RWPE2 (cell line): ENCODE measurements around the gene IFITM2.

Source experiments
- ATAC-seq: fragments of 200-7000 bp; cut with Tn5 transposase; 3 replicates; pipeline ENCODE4 v1.9.1; 2021; ENCODE audit warnings: low read depth
- DNase-seq: peaks from one replicate; pipeline ENCODE4 v3.0.0-alpha.2; 2020; ENCODE audit warnings: low spot score
- H3K27ac ChIP-seq: fragments of 450-650 bp; 2 replicates; pipeline ENCODE4 v1.5.1; 2017; ENCODE audit warnings: mild to moderate bottlenecking; ENCODE audit not compliant: poor library complexity, severe bottlenecking
- H3K27me3 ChIP-seq: fragments of 250-450 bp; sonication (Bioruptor Pico); 2 replicates; pipeline ENCODE4 v1.5.1; 2021; ENCODE audit warnings: mild to moderate bottlenecking, moderate library complexity; ENCODE audit not compliant: insufficient read depth, poor library complexity, severe bottlenecking
- H3K36me3 ChIP-seq: fragments of 250-450 bp; sonication (Bioruptor Pico); 2 replicates; pipeline ENCODE4 v1.5.1; 2020; ENCODE audit warnings: low read depth, mild to moderate bottlenecking, moderate library complexity
- H3K4me1 ChIP-seq: fragments of 250-450 bp; sonication (Bioruptor Pico); 2 replicates; pipeline ENCODE4 v1.5.1; 2021; ENCODE audit warnings: mild to moderate bottlenecking, moderate library complexity; ENCODE audit not compliant: insufficient read depth, poor library complexity, severe bottlenecking
- H3K4me3 ChIP-seq: fragments of 250-450 bp; sonication (Bioruptor Pico); 2 replicates; pipeline ENCODE4 v1.5.1; 2021; ENCODE audit warnings: mild to moderate bottlenecking, moderate library complexity; ENCODE audit not compliant: severe bottlenecking
- H3K9me3 ChIP-seq: fragments of 250-450 bp; sonication (Bioruptor Pico); 2 replicates; pipeline ENCODE4 v1.5.1; 2021; ENCODE audit warnings: mild to moderate bottlenecking, moderate library complexity; ENCODE audit not compliant: severe bottlenecking
- TF ChIP-seq, protein P1 (sequence below): fragments of 450-650 bp; IDR thresholded peaks from one replicate; pipeline ENCODE4 v1.5.1; 2017; ENCODE audit warnings: mild to moderate bottlenecking, moderate library complexity; ENCODE audit not compliant: poor library complexity, severe bottlenecking

Gene IFITM2

GRCh38 chr11:282630-283360 is 24.8 kb upstream of the IFITM2 start:
- no peak overlapping the region for H3K4me3 ChIP-seq
- H3K9me3 ChIP-seq, result no peaks in the 10 kb centered on the region
- H3K36me3 ChIP-seq, result no peaks in the 10 kb centered on the region
- DNase-seq, result no peak
- ATAC-seq, result no peak
- peaks cover 53% of the 10 kb centered on the region for H3K27me3 ChIP-seq
- no peak overlapping the region for H3K27ac ChIP-seq
- H3K4me1 ChIP-seq, result no peaks in the 10 kb centered on the region
- TF ChIP-seq, protein P1, sequence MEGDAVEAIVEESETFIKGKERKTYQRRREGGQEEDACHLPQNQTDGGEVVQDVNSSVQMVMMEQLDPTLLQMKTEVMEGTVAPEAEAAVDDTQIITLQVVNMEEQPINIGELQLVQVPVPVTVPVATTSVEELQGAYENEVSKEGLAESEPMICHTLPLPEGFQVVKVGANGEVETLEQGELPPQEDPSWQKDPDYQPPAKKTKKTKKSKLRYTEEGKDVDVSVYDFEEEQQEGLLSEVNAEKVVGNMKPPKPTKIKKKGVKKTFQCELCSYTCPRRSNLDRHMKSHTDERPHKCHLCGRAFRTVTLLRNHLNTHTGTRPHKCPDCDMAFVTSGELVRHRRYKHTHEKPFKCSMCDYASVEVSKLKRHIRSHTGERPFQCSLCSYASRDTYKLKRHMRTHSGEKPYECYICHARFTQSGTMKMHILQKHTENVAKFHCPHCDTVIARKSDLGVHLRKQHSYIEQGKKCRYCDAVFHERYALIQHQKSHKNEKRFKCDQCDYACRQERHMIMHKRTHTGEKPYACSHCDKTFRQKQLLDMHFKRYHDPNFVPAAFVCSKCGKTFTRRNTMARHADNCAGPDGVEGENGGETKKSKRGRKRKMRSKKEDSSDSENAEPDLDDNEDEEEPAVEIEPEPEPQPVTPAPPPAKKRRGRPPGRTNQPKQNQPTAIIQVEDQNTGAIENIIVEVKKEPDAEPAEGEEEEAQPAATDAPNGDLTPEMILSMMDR, result no peak

GRCh38 chr11:283405-284104 is 24.1 kb upstream of the IFITM2 start:
- Histone ChIP-seq H3K4me3 (no peak overlapping the region), H3K27me3 (peaks cover 53% of the 10 kb centered on the region), H3K4me1 (no peaks in the 10 kb centered on the region), H3K27ac (no peak overlapping the region), H3K9me3 (no peaks in the 10 kb centered on the region), H3K36me3 (no peaks in the 10 kb centered on the region)
- DNase-seq (no peak), ATAC-seq (no peak)
- TF ChIP-seq, protein P1, result no peak

DNA sequence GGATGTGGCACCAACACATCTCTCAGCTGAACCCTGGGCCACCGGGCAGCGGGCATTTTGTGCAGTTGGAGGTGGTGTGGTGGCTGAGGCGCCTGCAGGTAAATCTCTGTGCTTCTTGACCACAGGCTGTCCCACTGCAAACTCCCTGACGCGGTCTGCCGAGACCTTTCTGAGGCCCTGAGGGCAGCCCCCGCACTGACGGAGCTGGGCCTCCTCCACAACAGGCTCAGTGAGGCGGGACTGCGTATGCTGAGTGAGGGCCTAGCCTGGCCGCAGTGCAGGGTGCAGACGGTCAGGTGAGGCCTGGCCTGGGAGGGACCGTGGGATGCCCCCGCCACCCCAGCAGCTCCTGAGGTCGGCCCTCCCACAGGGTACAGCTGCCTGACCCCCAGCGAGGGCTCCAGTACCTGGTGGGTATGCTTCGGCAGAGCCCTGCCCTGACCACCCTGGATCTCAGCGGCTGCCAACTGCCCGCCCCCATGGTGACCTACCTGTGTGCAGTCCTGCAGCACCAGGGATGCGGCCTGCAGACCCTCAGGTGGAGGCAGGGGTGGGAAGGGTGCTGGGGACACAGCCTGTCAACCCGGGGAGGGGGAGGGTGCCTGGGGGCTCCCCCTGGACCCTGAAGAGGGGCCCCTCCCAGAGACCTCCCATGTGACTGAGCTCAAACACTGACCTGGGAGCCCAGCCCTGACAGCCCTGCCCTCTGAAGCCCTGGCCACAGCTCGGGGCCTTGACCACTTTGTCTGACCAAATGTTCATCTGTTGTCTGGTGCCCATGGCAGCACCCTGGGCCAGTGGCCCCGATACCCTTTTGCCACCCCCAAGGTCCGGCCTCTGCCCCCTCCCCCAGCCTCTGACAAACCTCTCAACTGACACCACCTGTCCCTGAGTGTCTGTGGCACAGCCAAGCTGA is 23.3 kb upstream of the IFITM2 start:
- DNase-seq, result peak; percentile 55
- H3K27me3 ChIP-seq, result peaks cover 45% of the 10 kb centered on the region

GRCh38 chr11:285021-285893 is 22.4 kb upstream of the IFITM2 start:
- no peak for ATAC-seq
- DNase-seq, result no peak
- peaks cover 36% of the 10 kb centered on the region for H3K27me3 ChIP-seq
- H3K4me3 ChIP-seq, result no peak overlapping the region
- no peaks in the 10 kb centered on the region for H3K9me3 ChIP-seq
- H3K4me1 ChIP-seq, result no peaks in the 10 kb centered on the region
- H3K36me3 ChIP-seq, result no peaks in the 10 kb centered on the region
- H3K27ac ChIP-seq, result no peak overlapping the region
- TF ChIP-seq, protein P1, result no peak

More for the DNA sequence above, 23.3 kb upstream of the IFITM2 start:
- no peak overlapping the region for H3K4me3 ChIP-seq
- no peak for ATAC-seq
- H3K4me1 ChIP-seq, result no peaks in the 10 kb centered on the region
- no peaks in the 10 kb centered on the region for H3K9me3 ChIP-seq
- TF ChIP-seq, protein P1, result no peak
- no peak overlapping the region for H3K27ac ChIP-seq
- no peaks in the 10 kb centered on the region for H3K36me3 ChIP-seq
